Activated CD8-positive, alpha-beta memory T cell treated with anti-CD3 and anti-CD28 coated beads for 1 hour (primary cell): Measurements from ENCODE around the gene RCAN2.

ENCODE experiments used
- DNase-seq, 2 donors: peaks; one replicate each; pipeline ENCODE4 v3.0.0-alpha.2; 2020; ENCODE audit warnings: low read depth in 1 of 2; ENCODE audit errors: extremely low read depth in 1 of 2

The RCAN2 gene

DNA sequence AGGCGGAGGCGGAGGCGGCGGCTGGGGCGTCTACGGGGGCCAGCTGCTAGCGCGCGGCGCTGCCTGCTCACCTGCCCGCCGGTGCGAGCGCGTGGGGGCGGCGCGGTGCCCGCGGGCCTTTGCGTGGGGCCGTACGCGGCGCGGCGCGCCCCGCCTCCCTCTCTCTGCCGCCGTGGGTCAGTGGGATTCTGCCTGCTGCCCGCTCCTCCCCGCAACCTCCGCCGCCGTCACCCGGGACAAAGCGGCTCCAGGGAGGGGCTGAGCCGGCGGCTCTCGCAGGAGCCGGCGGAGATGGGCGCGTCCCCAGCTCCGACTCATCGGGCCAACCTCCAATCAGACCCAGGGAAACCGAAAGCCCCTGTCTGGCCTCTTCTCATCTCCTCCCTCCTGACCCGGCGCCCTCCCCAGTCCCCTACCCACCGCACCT, at the start of gene RCAN2:
RCAN2 (minus strand) TSS at position 249 of the 427 bp plus-strand sequence.
- no peak for DNase-seq

- DNase-seq, result no peak
These were observed 48.6 kb upstream of the RCAN2 start for GRCh38 chr6:46539866-46540265.

- no peak for DNase-seq
These were observed 47.7 kb upstream of the RCAN2 start for GRCh38 chr6:46538800-46539480.

- DNase-seq, result no peak
These were observed 39.6 kb upstream of the RCAN2 start for GRCh38 chr6:46530896-46531295.

GRCh38 chr6:46528961-46529750, 37.9 kb upstream of the RCAN2 start:
- no peak for DNase-seq

GRCh38 chr6:46526607-46527006, 35.4 kb upstream of the RCAN2 start:
- no peak for DNase-seq

DNA sequence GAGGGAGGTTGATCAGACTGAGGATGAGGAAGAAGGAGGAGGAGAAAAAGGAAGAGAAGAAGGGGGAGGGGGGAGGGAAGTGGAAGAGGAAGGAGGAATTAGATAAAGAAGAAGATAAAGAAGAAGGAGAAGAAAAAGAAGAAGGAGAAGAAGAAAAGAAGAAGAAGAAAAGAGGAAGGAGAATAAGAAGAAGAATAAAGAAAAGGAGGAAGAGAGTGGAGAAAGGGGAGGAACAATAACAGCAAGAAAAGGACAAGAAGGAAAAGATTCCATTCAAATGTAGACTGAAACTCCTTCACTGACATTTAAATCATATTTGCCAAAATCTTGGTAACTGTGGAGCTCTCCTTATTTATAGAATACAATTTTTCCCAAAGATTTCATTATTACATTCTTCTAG, 34.3 kb upstream of the RCAN2 start:
- DNase-seq, result no peak

GRCh38 chr6:46521464-46521971, 30.3 kb upstream of the RCAN2 start:
- DNase-seq, result no peak

DNA sequence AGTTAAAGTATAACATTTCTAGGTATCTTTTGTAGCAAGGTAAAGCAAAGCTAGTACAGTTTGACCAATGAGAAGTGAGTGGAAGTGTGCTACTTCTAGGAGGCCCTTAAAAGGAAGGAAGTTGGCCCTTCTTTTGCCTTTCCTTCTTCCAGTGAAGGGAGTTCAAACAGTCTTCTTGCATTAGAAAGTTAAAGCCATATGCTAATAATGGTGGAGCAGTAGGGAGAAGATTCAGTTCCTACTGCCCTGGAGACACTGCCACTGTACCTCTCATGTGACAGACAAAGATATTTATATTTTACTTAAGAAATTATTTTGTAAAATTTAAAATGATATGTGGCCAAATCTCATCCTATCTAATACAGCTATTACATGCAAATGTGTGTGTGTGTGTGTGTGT, 26.0 kb upstream of the RCAN2 start:
- DNase-seq, result no peak

- no peak for DNase-seq
These were observed 22.3 kb upstream of the RCAN2 start for GRCh38 chr6:46513533-46513932.

GRCh38 chr6:46511320-46511719, 20.1 kb upstream of the RCAN2 start:
- DNase-seq, result no peak

DNA sequence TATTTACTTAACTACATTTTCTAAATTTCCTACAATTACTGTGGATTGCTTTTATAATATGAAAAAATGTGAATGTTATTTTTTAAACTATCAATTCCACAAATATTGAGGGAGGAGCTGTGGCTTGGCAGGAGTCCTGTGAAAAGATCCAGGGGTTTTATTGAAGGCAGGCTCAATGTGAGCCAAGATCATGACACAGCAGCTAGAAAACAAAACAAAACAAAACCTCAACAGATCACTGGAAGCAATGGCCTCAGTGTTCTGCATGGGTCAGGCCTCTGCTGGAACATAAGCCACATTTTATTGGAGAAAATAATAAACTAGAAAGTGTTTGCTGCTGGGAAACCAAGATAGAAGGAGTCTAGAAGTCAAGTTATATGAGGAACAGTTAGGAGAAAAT, 19.4 kb upstream of the RCAN2 start:
- DNase-seq, result no peak

GRCh38 chr6:46509981-46510510, 18.8 kb upstream of the RCAN2 start:
- no peak for DNase-seq

- no peak for DNase-seq
These were observed 17.8 kb upstream of the RCAN2 start for GRCh38 chr6:46509063-46509462.

DNA sequence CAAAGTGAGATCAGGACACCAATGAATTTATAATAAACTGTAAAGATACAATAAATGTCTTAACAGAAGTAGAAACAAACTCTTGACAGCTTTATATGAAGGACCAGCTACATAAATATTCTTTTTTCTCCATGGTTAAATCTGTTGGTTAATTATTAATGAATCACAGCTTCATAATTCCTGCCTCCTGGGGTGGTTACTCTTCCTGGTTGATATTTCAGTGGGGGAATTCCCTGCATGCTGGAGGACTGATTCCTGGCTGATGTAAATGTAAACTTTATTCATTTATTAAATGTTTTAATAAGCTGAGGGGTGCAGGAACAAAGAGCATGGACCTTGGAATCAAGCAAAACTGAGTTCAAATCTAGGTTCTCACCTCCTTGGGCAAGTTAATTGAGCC, 16.2 kb upstream of the RCAN2 start:
- DNase-seq, result no peak

DNA sequence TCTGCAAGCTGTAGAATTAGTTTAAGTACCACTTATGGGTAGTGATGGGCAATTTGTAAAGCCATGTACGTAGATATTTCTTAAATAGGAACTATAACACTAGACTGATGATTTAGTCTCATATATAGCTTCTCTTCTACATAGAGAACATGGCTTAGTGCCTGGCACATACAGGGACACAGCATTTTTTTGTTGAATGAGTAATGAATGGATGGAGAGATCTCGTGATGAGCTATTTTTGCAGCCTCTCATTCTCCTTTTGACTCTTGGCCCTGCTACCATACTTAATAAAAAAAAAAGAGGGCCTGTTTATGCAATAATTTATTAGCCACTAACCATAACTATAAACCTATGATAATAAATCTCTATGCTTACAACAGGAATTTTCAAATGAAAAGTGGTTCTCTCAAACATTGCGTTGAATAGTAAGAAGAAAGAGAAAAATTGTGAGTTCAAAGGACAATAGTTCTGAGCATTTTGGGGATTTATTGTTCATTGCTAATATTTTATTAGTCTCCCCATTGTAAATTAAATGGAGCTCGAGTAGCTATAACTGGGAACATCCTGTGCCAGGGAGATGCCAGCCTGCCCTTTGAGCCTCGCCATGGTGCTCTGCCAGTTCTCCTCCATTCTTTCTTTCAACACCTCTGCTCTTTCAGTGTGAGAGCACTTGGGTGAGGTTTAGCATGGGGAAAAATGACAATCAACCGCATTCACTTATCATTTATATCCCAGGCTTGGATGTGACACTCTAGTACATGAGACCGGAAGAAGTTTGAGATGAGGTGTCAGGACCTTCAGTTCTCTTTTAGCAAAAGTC, 14.7 kb upstream of the RCAN2 start:
- no peak for DNase-seq

- no peak for DNase-seq
These were observed 13.0 kb upstream of the RCAN2 start for GRCh38 chr6:46504242-46504641.

- no peak for DNase-seq
These were observed 11.4 kb upstream of the RCAN2 start for GRCh38 chr6:46502486-46503119.

- no peak for DNase-seq
These were observed 10.2 kb upstream of the RCAN2 start for GRCh38 chr6:46501136-46502089.
